Glomerular visceral epithelial cell (primary cell): ENCODE data around the gene MALSU1.
A peak's percentile ranks its signal among the peaks of the same experiment; 100 is the strongest.

ENCODE experiments used
- DNase-seq: peaks from one replicate; pipeline ENCODE4 v3.0.0-alpha.2; 2016; ENCODE audit errors: extremely low spot score

The MALSU1 gene

DNA sequence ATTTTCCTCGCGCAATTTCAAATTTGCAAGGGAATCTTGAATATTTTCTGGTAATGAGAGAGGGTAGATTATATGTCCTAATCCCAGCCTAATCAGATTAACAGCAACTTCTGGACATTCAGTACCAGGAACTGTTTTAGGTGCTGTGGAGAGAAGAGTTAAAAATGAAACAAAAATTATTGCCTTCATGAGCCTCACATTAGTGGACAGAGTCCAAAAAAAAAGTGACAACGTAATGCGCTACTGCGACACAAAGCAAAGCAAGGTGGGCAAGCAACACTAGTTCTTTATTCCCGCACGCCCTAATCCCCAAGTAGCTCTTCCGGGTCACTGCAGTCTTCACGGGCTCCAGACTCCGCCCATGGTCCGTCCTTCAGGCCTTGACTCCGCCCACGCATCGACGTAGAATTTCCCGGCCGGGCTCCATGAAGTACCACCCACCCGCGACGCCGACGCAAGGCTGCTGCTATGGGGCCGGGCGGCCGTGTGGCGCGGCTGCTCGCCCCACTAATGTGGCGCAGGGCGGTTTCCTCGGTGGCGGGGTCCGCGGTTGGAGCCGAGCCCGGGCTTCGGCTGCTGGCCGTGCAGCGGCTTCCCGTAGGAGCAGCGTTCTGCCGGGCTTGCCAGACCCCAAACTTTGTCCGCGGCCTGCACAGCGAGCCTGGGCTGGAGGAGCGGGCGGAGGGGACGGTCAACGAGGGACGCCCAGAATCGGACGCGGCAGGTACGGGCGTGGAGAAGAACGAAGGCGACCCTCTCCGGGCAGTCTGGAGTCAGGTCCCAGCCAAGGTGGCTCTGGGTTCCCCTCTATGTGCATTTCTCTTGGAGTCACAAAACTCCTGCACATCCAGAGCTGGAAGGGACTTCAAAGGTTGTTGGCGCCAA lies at the start of gene MALSU1:
Gene MALSU1 (plus strand): TSS at position 455 of the 885 bp plus-strand sequence. CDS start 14 bp downstream, at position 469.
- peak; percentile 93 for DNase-seq

DNA sequence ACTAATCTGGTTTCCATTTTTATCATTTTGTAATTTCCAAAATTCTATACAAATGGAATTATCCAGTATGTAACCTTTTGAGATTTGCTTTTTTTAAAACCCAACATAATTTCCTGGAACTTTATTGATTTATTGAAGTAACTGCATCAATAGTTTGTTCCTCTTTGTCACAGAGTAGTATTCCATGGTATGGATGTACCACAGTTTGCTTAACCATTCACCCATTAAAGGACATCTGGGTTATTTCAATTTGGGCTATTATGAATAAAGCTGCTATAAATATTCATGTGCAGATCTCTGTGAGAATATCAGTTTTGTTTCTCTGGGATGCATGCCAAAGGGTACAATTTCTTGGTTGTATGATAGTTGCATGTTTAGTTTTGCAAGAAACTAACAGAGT lies 49.7 kb upstream of the MALSU1 start:
- no peak for DNase-seq

DNA sequence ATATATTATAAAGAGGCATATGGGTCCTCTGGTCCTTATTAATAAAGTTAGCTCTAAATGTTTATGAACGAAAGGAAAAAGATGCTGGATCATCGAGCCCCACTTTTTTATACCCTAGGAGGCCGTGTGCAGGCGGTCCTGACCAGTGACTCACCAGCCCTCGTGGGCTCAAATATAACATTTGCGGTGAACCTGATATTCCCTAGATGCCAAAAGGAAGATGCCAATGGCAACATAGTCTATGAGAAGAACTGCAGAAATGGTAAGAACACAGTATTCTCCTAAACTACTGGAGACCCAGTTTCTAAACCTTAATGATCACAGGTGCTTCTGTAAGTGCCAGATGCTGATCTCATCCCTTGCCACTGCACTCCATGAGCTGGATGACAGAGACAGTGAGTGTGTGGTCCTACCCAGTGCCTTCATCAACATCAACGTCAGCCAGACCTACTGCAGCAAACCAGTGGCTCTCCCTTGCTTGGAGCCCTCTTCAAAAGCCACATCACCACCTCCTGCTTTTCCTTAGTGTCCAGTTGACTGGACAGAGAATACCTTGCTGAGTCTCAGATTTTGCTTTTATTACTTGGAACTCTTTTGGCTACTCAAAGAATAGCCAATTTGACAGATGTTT lies 45.0 kb upstream of the MALSU1 start:
- DNase-seq: no peak

- no peak for DNase-seq
Measured at GRCh38 chr7:23256731-23257130, 42.4 kb upstream of the MALSU1 start.

GRCh38 chr7:23260371-23260770 lies 38.8 kb upstream of the MALSU1 start:
- no peak for DNase-seq

DNA sequence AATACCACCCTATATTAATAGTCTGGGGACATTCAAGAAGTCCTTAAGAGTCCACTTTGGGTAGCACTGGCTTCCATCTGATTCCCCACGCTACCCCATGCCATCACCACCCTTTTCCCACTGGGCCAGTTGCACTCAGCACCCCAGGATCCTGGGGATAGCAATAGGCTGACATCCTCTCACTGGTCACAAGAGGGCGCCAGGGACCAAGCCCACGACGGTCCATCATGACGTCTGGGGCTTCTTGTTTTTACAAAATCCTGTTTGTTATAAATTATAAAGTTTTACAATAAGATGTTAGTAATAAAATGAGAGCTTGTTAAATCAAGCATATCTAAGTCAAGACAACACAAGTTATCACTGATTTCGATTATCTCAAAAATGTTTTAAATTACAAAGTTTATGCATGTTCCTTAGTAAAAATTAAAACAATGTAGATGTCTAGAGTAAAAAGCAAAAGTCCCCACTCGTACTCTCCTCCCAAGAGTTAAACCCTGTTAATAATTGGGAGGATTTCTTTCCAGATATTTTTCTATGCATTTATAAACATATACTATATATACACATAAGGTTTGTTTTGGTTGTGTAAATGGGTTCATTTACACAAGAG lies 37.2 kb upstream of the MALSU1 start:
- peak; percentile 69 for DNase-seq

GRCh38 chr7:23264916-23265458 lies 34.2 kb upstream of the MALSU1 start:
- DNase-seq: no peak

DNA sequence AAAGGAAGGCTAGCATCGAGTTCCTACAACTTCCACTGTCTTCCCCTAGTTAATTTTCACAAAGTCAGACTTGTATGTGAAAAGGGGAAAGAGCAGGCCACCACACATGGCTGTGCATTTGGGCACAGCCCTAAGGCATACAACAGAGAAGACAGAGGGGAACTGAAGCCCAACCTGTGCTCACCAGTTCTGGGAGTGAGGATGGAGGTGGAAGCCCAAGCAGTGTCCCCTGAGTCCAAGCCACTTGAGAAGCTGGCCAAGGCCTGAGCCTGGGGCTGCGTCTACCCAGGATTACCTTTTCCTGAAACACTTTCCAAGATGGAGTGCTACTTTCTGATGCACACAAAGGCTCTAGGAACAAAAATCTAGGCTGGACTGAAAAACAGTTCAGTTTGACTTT lies 32.2 kb upstream of the MALSU1 start:
- DNase-seq: no peak

- no peak for DNase-seq
Measured at GRCh38 chr7:23267357-23267756, 31.8 kb upstream of the MALSU1 start.

- DNase-seq: no peak
Measured at GRCh38 chr7:23268167-23268566, 31.0 kb upstream of the MALSU1 start.

DNA sequence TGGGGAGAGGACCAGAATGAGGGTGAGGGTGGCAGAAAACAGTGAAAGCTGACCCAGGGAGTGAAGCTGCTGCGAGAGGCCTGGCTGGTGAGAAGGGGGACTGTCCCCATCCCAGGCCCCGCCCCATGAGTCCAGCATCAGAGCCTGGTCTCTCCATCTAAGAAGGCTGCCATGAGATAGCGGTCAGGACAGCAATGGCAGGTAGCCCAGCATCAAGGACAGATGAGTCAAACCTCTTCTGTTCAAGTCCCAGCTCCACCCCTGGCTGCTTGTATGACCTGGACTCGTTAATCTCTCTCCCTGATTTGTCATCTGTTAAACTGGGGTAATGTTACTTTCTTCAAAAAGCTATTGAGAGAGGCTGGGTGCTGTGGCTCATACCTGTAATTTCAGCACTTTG lies 30.4 kb upstream of the MALSU1 start:
- DNase-seq: no peak

GRCh38 chr7:23272275-23272674 lies 26.9 kb upstream of the MALSU1 start:
- no peak for DNase-seq

GRCh38 chr7:23273141-23273599 lies 26.0 kb upstream of the MALSU1 start:
- DNase-seq: peak; percentile 94

DNA sequence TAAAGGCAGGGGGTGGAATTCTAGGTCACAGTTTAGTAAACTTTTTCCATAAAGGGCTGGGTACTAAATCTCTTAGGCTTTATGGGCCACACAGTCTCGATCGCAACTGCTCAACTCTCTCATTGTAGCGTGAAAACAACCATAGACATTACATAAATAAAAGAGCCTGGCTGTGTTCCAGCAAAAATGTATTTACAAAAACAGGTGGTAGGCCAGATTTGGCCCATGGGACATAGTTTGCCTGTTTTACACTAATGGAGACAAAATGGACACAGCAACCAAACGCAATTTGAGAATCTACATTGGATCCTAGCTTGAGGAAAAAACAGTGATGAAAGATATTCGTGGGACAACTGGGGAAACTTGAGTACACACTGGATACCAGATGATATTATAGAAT lies 23.2 kb upstream of the MALSU1 start:
- no peak for DNase-seq

DNA sequence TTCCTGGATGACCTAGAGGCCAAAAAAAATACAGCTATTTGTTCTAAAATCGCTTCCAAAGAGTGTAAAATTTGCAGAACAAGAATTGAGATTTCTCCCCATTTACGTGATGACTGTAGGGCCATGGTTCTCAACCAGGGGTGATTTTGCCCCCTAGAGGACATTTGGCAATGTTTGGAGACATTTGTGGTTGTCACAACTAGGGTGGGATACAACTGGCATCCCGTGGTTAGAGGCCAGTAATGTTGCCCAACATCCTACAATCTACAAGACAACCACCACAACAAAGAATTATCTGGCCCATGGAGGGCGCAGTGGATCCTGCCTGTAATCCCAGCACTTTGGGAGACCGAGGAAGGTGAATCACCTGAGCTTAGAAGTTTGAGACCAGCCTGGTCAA lies 22.8 kb upstream of the MALSU1 start:
- no peak for DNase-seq

GRCh38 chr7:23276947-23277346 lies 22.2 kb upstream of the MALSU1 start:
- DNase-seq: no peak

GRCh38 chr7:23277359-23277989 lies 21.7 kb upstream of the MALSU1 start:
- peak; percentile 66 for DNase-seq

DNA sequence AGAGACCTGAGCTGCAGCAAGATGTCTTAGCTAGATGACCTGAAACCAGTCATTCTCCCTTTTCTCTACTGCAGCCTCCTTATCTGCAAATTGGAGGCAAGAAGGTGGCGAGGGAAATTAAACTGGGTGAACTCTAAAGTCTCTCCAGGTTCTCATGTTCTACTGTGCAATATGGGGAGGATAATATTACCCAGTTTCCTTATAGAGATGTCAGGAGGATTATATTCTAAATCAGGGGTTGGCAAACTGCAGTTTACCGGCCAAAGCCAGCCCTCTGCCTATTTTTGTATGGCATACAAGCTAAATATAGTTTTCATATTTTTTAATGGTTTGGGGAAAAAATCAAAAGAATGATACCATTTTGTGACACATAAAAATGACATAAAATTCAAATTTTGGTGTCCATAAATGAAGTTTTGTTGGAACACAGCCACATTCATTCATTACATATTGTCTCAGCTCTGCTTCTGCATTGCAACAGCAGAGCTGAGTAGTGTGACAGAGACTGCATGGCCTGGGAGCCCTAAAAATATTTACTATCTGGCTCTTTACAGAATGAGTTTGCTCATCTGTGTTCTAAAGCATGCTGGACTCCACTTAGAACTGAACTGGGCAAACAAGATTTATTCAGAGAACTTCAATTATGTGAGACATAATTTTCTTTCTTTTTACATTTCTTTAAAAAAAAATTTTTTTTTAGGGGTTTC lies 19.2 kb upstream of the MALSU1 start:
- DNase-seq: no peak

GRCh38 chr7:23283086-23283485 lies 16.1 kb upstream of the MALSU1 start:
- no peak for DNase-seq

- DNase-seq: no peak
Measured at GRCh38 chr7:23284871-23285270, 14.3 kb upstream of the MALSU1 start.
